SK-N-SH treated with all-trans-retinoic acid at 6 μM for 48 hours (cell line): ENCODE results near the gene NRDC.

Experiments
- CREB5 ChIP-seq: fragments of 250-450 bp; sonication (Bioruptor Pico); IDR thresholded peaks from 2 replicates; pipeline ENCODE4 v1.5.1; 2020; ENCODE audit warnings: low read depth, mild to moderate bottlenecking, moderate library complexity
- GLIS3 ChIP-seq: fragments of 250-450 bp; sonication (Bioruptor Pico); IDR thresholded peaks from 2 replicates; pipeline ENCODE4 v1.5.0; 2020; ENCODE audit warnings: mild to moderate bottlenecking, moderate library complexity
- SNAI2 ChIP-seq: fragments of 250-450 bp; sonication (Bioruptor Pico); IDR thresholded peaks from 2 replicates; pipeline ENCODE4 v1.5.0; 2020; ENCODE audit warnings: mild to moderate bottlenecking, moderate library complexity
- ZC3H10 ChIP-seq: fragments of 250-450 bp; sonication (Bioruptor Pico); IDR thresholded peaks from 2 replicates; pipeline ENCODE4 v1.5.1; 2021; ENCODE audit warnings: mild to moderate bottlenecking, moderate library complexity
- ZFP30 ChIP-seq: fragments of 450-650 bp; formaldehyde crosslinking; IDR thresholded peaks from 2 replicates; pipeline ENCODE4 v1.5.0; 2022; ENCODE audit warnings: mild to moderate bottlenecking, moderate library complexity
- ZNF565 ChIP-seq: fragments of 450-650 bp; formaldehyde crosslinking; conservative IDR thresholded peaks from 2 replicates; pipeline ENCODE4 v1.5.0; 2020; ENCODE audit warnings: low read depth, mild to moderate bottlenecking, moderate library complexity

- TF ChIP-seq ZNF565: no peak
- no peak for TF ChIP-seq ZC3H10
- no peak for TF ChIP-seq ZFP30 (CRISPR knock-in tag)
- TF ChIP-seq GLIS3: no peak
- TF ChIP-seq CREB5 (CRISPR knock-in tag): no peak
- TF ChIP-seq SNAI2 (CRISPR knock-in tag): 0 out of 2 replicates have a peak, but pooled peaks have one; percentile 38
Measured at GRCh38 chr1:51758310-51758709, 120.2 kb downstream of the NRDC start.
